DLD1 (cell line): ENCODE results near the gene PRDM11.

Experiments used
- in situ Hi-C: cut with HindIII; loops from 2 replicates; pipeline ENCODE4 v1.10.0; 2017; ENCODE audit warnings: low sequenced_read_pairs

The PRDM11 gene

GRCh38 chr11:45208135-45208534, 61.7 kb downstream of the PRDM11 start:
- in situ Hi-C loops: no loop called here

GRCh38 chr11:45209000-45209879, 62.8 kb downstream of the PRDM11 start:
- in situ Hi-C loops: no loop called here

- in situ Hi-C loops: no loop called here
Measured at GRCh38 chr11:45209891-45210699, 63.7 kb downstream of the PRDM11 start.

- in situ Hi-C loops: no loop called here
Measured at GRCh38 chr11:45210846-45211245, 64.4 kb downstream of the PRDM11 start.

GRCh38 chr11:45211732-45212131, 65.3 kb downstream of the PRDM11 start:
- in situ Hi-C loops: no loop called here

- in situ Hi-C loops: no loop called here
Measured at GRCh38 chr11:45212566-45213315, 66.3 kb downstream of the PRDM11 start.

- in situ Hi-C loops: no loop called here
Measured at GRCh38 chr11:45213316-45213665, 66.9 kb downstream of the PRDM11 start.

- in situ Hi-C loops: no loop called here
Measured at GRCh38 chr11:45213717-45214116, 67.3 kb downstream of the PRDM11 start.

GRCh38 chr11:45215098-45215865, 68.8 kb downstream of the PRDM11 start:
- in situ Hi-C loops: no loop called here

GRCh38 chr11:45216031-45216430, 69.6 kb downstream of the PRDM11 start:
- in situ Hi-C loops: no loop called here

GRCh38 chr11:45216901-45217300, 70.5 kb downstream of the PRDM11 start:
- in situ Hi-C loops: no loop called here

- in situ Hi-C loops: no loop called here
Measured at GRCh38 chr11:45217991-45218390, 71.6 kb downstream of the PRDM11 start.

- in situ Hi-C loops: no loop called here
Measured at GRCh38 chr11:45218705-45219104, 72.3 kb downstream of the PRDM11 start.

GRCh38 chr11:45219411-45219810, 73.0 kb downstream of the PRDM11 start:
- in situ Hi-C loops: no loop called here

- in situ Hi-C loops: no loop called here
Measured at GRCh38 chr11:45223496-45223895, 77.1 kb downstream of the PRDM11 start.

- in situ Hi-C loops: no loop called here
Measured at GRCh38 chr11:45224766-45225165, 78.3 kb downstream of the PRDM11 start.

- in situ Hi-C loops: no loop called here
Measured at GRCh38 chr11:45225277-45225676, 78.8 kb downstream of the PRDM11 start.

- in situ Hi-C loops: no loop called here
Measured at GRCh38 chr11:45225961-45226871, 79.8 kb downstream of the PRDM11 start.

GRCh38 chr11:45226901-45227300, 80.5 kb downstream of the PRDM11 start:
- in situ Hi-C loops: no loop called here

- in situ Hi-C loops: no loop called here
Measured at GRCh38 chr11:45227836-45228235, 81.4 kb downstream of the PRDM11 start.
